ENCODE measurements around the gene MLLT6.

MLLT6 gene

GRCh38 chr17:38674749-38675615 lies 30.1 kb upstream of the MLLT6 start, which contains the start of gene EPOP:
EPOP (minus strand) TSS chr17:38674957; CDS start chr17:38674495, 462 bp downstream.
- in situ Hi-C loops (cut with MboI; ENCODE audit: low sequenced_read_pairs): loop anchor here (5.0 kb wide), 1 partner anchor 52 kb away; no protein-coding TSS in a partner anchor

GRCh38 chr17:38676706-38677504 lies 28.2 kb upstream of the MLLT6 start:
- in situ Hi-C loops (cut with MboI; ENCODE audit: low sequenced_read_pairs): loop anchor here (5.0 kb wide), 1 partner anchor 50 kb away; no protein-coding TSS in a partner anchor

GRCh38 chr17:38677819-38678218 lies 27.3 kb upstream of the MLLT6 start:
- in situ Hi-C loops (cut with MboI; ENCODE audit: low sequenced_read_pairs): loop anchor here (5.0 kb wide), 1 partner anchor 49 kb away; no protein-coding TSS in a partner anchor

GRCh38 chr17:38681096-38681495 lies 24.0 kb upstream of the MLLT6 start:
- in situ Hi-C loops (cut with MboI; ENCODE audit: low sequenced_read_pairs): no loop called here

GRCh38 chr17:38685491-38685890 lies 19.6 kb upstream of the MLLT6 start:
- in situ Hi-C loops (cut with MboI; ENCODE audit: low sequenced_read_pairs): no loop called here

- in situ Hi-C loops (cut with MboI; ENCODE audit: low sequenced_read_pairs): no loop called here
Measured at GRCh38 chr17:38687286-38687685, 17.8 kb upstream of the MLLT6 start.

- in situ Hi-C loops (cut with MboI; ENCODE audit: low sequenced_read_pairs): no loop called here
Measured at GRCh38 chr17:38690386-38690785, 14.7 kb upstream of the MLLT6 start.

GRCh38 chr17:38691154-38691553 lies 13.9 kb upstream of the MLLT6 start:
- in situ Hi-C loops (cut with MboI; ENCODE audit: low sequenced_read_pairs): no loop called here

- in situ Hi-C loops (cut with MboI; ENCODE audit: low sequenced_read_pairs): no loop called here
Measured at GRCh38 chr17:38693700-38694329, 11.3 kb upstream of the MLLT6 start.

GRCh38 chr17:38697061-38697820 lies 7.8 kb upstream of the MLLT6 start:
- in situ Hi-C loops (cut with MboI; ENCODE audit: low sequenced_read_pairs): no loop called here

- in situ Hi-C loops (cut with MboI; ENCODE audit: low sequenced_read_pairs): no loop called here
Measured at GRCh38 chr17:38698760-38699159, 6.3 kb upstream of the MLLT6 start.

- in situ Hi-C loops (cut with MboI; ENCODE audit: low sequenced_read_pairs): no loop called here
Measured at GRCh38 chr17:38701504-38702165, 3.4 kb upstream of the MLLT6 start.

- in situ Hi-C loops (cut with MboI; ENCODE audit: low sequenced_read_pairs): no loop called here
Measured at GRCh38 chr17:38702166-38702915, 2.7 kb upstream of the MLLT6 start.

GRCh38 chr17:38702916-38703741 lies 1.9 kb upstream of the MLLT6 start:
- in situ Hi-C loops (cut with MboI; ENCODE audit: low sequenced_read_pairs): no loop called here

GRCh38 chr17:38703742-38704605 lies 1.1 kb upstream of the MLLT6 start:
- in situ Hi-C loops (cut with MboI; ENCODE audit: low sequenced_read_pairs): no loop called here

GRCh38 chr17:38705523-38705802 lies 390 bp downstream of the MLLT6 start:
- in situ Hi-C loops (cut with MboI; ENCODE audit: low sequenced_read_pairs): no loop called here

- in situ Hi-C loops (cut with MboI; ENCODE audit: low sequenced_read_pairs): no loop called here
Measured at GRCh38 chr17:38705803-38706504, 881 bp downstream of the MLLT6 start.
